Astrocyte (in vitro differentiated cells and primary cell): Measurements from ENCODE around the gene GMCL2. TPM values are rescaled to one million over a fixed set of nuclear protein-coding genes. Genes with fewer than 3 reads are reported as not detected.
A peak's percentile ranks its signal among the peaks of the same experiment; 100 is the strongest.

Experiments used
- DNase-seq: peaks from one replicate; pipeline ENCODE4 v3.0.0-alpha.2; 2010; ENCODE audit warnings: low read depth
- FAIRE-seq: peaks from 2 replicates; lab custom pipeline; 2011; peaks lifted over from hg19 to GRCh38; lab: Jason Lieb, UNC
- H2AFZ ChIP-seq: 2 replicates; pipeline ENCODE4 v1.6.0; 2012; ENCODE audit warnings: low read depth, low read length, inconsistent platforms
- H3K27ac ChIP-seq: 2 replicates; pipeline ENCODE4 v1.5.1; 2011; ENCODE audit warnings: low read depth, low read length, inconsistent platforms
- H3K27me3 ChIP-seq: 2 replicates; pipeline ENCODE4 v1.6.0; 2011; ENCODE audit warnings: low read length, inconsistent platforms; ENCODE audit not compliant: insufficient read depth
- H3K36me3 ChIP-seq: 2 replicates; pipeline ENCODE4 v1.5.1; 2011; ENCODE audit warnings: low read length, inconsistent platforms; ENCODE audit not compliant: insufficient read depth
- H3K4me1 ChIP-seq: 2 replicates; pipeline ENCODE4 v1.5.1; 2011; ENCODE audit warnings: low read length, inconsistent platforms; ENCODE audit not compliant: insufficient read depth
- H3K4me2 ChIP-seq: 2 replicates; pipeline ENCODE4 v1.6.0; 2012; ENCODE audit warnings: low read length, inconsistent platforms
- H3K4me3 ChIP-seq: 2 replicates; pipeline ENCODE4 v1.5.1; 2011; ENCODE audit warnings: low read depth, mild to moderate bottlenecking, low read length, inconsistent platforms; ENCODE audit not compliant: insufficient read depth
- H3K79me2 ChIP-seq: 2 replicates; pipeline ENCODE4 v1.6.0; 2012; ENCODE audit warnings: mild to moderate bottlenecking, low read length, inconsistent platforms; ENCODE audit not compliant: insufficient read depth
- H3K9ac ChIP-seq: 2 replicates; pipeline ENCODE4 v1.6.0; 2012; ENCODE audit warnings: mild to moderate bottlenecking, low read length, inconsistent platforms
- H3K9me3 ChIP-seq: 2 replicates; pipeline ENCODE4 v1.5.1; 2012; ENCODE audit warnings: low read depth, mild to moderate bottlenecking, low read length, inconsistent platforms; ENCODE audit not compliant: insufficient read depth
- H4K20me1 ChIP-seq: 2 replicates; pipeline ENCODE4 v1.6.0; 2012; ENCODE audit warnings: low read length, inconsistent platforms; ENCODE audit not compliant: insufficient read depth
- H3K27ac Mint-ChIP-seq: one replicate; pipeline ENCODE4 v1.8.0; 2021; ENCODE audit warnings: mild to moderate bottlenecking, mixed read lengths; ENCODE audit not compliant: unreplicated experiment
- H3K27me3 Mint-ChIP-seq: one replicate; pipeline ENCODE4 v1.8.0; 2021; ENCODE audit warnings: low read depth, mixed read lengths; ENCODE audit not compliant: unreplicated experiment
- H3K36me3 Mint-ChIP-seq: one replicate; pipeline ENCODE4 v1.8.0; 2021; ENCODE audit warnings: low read depth, mixed read lengths; ENCODE audit not compliant: unreplicated experiment
- H3K4me1 Mint-ChIP-seq: one replicate; pipeline ENCODE4 v1.8.0; 2021; ENCODE audit warnings: low read depth, mixed read lengths; ENCODE audit not compliant: unreplicated experiment
- H3K4me3 Mint-ChIP-seq: one replicate; pipeline ENCODE4 v1.8.0; 2021; ENCODE audit warnings: mild to moderate bottlenecking, moderate library complexity, mixed read lengths; ENCODE audit not compliant: unreplicated experiment
- H3K9me3 Mint-ChIP-seq: one replicate; pipeline ENCODE4 v1.8.0; 2021; ENCODE audit warnings: mild to moderate bottlenecking, mixed read lengths; ENCODE audit not compliant: unreplicated experiment
- CTCF ChIP-seq: IDR thresholded peaks from 2 replicates; pipeline ENCODE4 v1.5.1; 2011; ENCODE audit warnings: low read depth, mild to moderate bottlenecking, inconsistent platforms, low read length, moderate library complexity; ENCODE audit not compliant: insufficient read depth
- EZH2 ChIP-seq: IDR thresholded peaks from 2 replicates; pipeline ENCODE4 v1.6.1; 2012; ENCODE audit warnings: mild to moderate bottlenecking, low read length, inconsistent platforms; ENCODE audit not compliant: insufficient read depth
- total RNA-seq: library from RNA; stranded (reverse); gene quantifications from 2 replicates; pipeline ENCODE4 v1.2.1, GENCODE V29; 2021

Gene GMCL2
- total RNA-seq, 1 donor from 2014 or later, result not detected

- no peak overlapping the region for H3K27ac Mint-ChIP-seq
- Histone ChIP-seq H4K20me1 (peaks cover 21% of the 10 kb centered on the region), H3K27me3 (no peaks in the 10 kb centered on the region), H3K79me2 (peaks cover 29% of the 10 kb centered on the region), H3K27ac (no peak overlapping the region), H3K9ac (no peak overlapping the region), H2AFZ (no peak overlapping the region), H3K4me2 (no peak overlapping the region), H3K36me3 (no peaks in the 10 kb centered on the region), H3K4me1 (peaks cover 22% of the 10 kb centered on the region), H3K9me3 (no peaks in the 10 kb centered on the region), H3K4me3 (no peak overlapping the region)
- peaks cover 13% of the 10 kb centered on the region for H3K4me1 Mint-ChIP-seq
- peaks cover 2% of the 10 kb centered on the region for H3K9me3 Mint-ChIP-seq
- TF ChIP-seq EZH2, result no peak
- peaks cover 14% of the 10 kb centered on the region for H3K36me3 Mint-ChIP-seq
- DNase-seq (no peak), FAIRE-seq (no peak)
- peaks cover 2% of the 10 kb centered on the region for H3K27me3 Mint-ChIP-seq
- no peak overlapping the region for H3K4me3 Mint-ChIP-seq
These were observed 47.1 kb upstream of the GMCL2 start for GRCh38 chr5:178234121-178234749.

- Histone ChIP-seq H3K9ac (peak overlapping the region; percentile 86), H4K20me1 (peaks cover 29% of the 10 kb centered on the region), H3K27me3 (no peaks in the 10 kb centered on the region), H3K4me3 (peak overlapping the region; percentile 83), H3K4me1 (peaks cover 22% of the 10 kb centered on the region), H3K36me3 (peaks cover 9% of the 10 kb centered on the region), H3K9me3 (no peaks in the 10 kb centered on the region), H3K27ac (peak overlapping the region; percentile 68), H2AFZ (peak overlapping the region; percentile 93), H3K4me2 (peak overlapping the region; percentile 97), H3K79me2 (peaks cover 37% of the 10 kb centered on the region)
- FAIRE-seq, result no peak
- Mint-ChIP-seq H3K27ac (peak overlapping the region; percentile 62), H3K4me1 (peaks cover 13% of the 10 kb centered on the region), H3K9me3 (peaks cover 2% of the 10 kb centered on the region), H3K27me3 (no peaks in the 10 kb centered on the region), H3K4me3 (peak overlapping the region; percentile 77), H3K36me3 (peaks cover 18% of the 10 kb centered on the region)
- DNase-seq, result no peak
- TF ChIP-seq EZH2 (no peak), CTCF (no peak)
These were observed 45.8 kb upstream of the GMCL2 start for GRCh38 chr5:178232920-178233429.

- H2AFZ ChIP-seq, result peak within 1 kb of the TSS; percentile 93
- no peaks in the 10 kb centered on the region for H3K27me3 ChIP-seq
- peak within 1 kb of the TSS; percentile 83 for H3K4me3 ChIP-seq
- Mint-ChIP-seq H3K27ac (peak within 1 kb of the TSS; percentile 62), H3K36me3 (peaks cover 25% of the 10 kb centered on the region), H3K27me3 (no peaks in the 10 kb centered on the region), H3K4me1 (peaks cover 16% of the 10 kb centered on the region), H3K9me3 (peaks cover 4% of the 10 kb centered on the region), H3K4me3 (peak within 1 kb of the TSS; percentile 80)
- peaks cover 25% of the 10 kb centered on the region for H3K4me1 ChIP-seq
- peaks cover 14% of the 10 kb centered on the region for H3K36me3 ChIP-seq
- DNase-seq (peak; percentile 51), FAIRE-seq (no peak)
- peaks cover 5% of the 10 kb centered on the region for H3K9me3 ChIP-seq
- peaks cover 38% of the 10 kb centered on the region for H3K79me2 ChIP-seq
- TF ChIP-seq EZH2, result no peak
- H3K4me2 ChIP-seq, result peak within 1 kb of the TSS; percentile 97
- H4K20me1 ChIP-seq, result peaks cover 35% of the 10 kb centered on the region
- H3K9ac ChIP-seq, result peak within 1 kb of the TSS; percentile 86
- H3K27ac ChIP-seq, result peak within 1 kb of the TSS; percentile 68
These were observed 45.2 kb upstream of the GMCL2 start, which contains the start of gene PHYKPL for GRCh38 chr5:178232124-178232919. Gene PHYKPL (minus strand): TSS chr5:178232802. CDS start chr5:178232550, 252 bp downstream.
